HG03097 (cell line): Measurements from ENCODE around the gene ACTL7B.
"Not testable (repeated sequence)": the region's sequence is repeated elsewhere in the genome, so short reads cannot be mapped to it uniquely, and the experiment has no call there.

Experiments
- ATAC-seq: cut with Tn5 transposase; IDR thresholded peaks from one replicate; pipeline ENCODE4 v1.9.1; 2021; ENCODE audit not compliant: unreplicated experiment, low FRiP score

The ACTL7B gene

DNA sequence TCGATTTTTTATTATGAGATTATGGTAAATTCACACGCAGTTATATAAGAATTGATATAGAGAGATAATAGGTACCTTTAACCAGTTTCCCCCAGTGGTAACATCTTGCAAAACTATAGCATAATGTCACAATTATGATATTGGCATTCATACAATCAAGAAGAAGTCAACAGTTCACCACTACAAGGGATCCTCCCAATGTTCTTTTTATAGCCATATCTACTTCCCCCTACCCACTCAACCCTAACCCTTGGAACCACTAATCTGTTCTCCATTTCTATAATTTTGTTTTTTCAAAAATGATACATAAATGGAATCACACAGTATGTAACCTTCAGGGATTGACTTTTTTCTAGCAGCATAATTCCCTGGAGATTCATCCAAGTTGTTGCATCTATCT, 9.8 kb downstream of the ACTL7B start:
- ATAC-seq = no peak

GRCh38 chr9:108845507-108845906, 10.3 kb downstream of the ACTL7B start:
- ATAC-seq = no peak

DNA sequence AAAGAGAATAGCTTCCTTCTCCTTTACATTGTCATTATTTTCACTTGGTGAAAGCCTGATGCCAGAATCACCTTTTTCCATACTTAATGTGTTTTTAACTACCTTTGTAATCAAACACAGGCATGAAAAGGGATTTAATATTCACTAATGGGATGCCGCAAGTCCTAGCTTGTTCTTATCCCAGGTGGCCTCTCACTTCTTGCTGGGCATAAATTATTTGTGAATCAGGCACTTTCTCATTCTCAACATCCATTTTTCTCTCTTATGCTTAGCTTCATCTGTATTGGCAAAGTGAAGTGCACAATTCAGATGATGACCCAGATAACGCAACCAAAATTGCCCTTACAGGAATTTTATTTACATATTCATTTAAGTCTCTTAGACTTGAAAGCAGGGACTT, 10.9 kb downstream of the ACTL7B start:
- no peak for ATAC-seq

DNA sequence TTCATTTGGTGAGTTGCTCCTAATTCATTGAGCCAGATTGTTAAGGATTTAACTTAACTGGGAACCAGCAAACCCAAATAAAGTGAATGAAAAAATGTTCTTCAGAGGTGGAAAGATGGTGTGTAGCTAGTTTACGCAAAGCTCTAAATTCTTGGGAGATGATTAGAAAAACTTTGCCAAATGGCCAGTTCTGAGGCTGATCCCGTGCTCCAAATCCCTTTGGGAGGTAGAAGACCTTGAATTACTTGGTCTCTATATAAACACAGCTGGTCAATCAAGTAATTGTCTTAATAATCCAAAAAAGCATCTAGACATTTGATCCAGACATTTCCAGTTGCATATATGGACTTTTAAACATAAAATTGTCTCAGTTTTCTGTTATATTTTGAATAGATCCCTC, 11.4 kb downstream of the ACTL7B start:
- no peak for ATAC-seq

DNA sequence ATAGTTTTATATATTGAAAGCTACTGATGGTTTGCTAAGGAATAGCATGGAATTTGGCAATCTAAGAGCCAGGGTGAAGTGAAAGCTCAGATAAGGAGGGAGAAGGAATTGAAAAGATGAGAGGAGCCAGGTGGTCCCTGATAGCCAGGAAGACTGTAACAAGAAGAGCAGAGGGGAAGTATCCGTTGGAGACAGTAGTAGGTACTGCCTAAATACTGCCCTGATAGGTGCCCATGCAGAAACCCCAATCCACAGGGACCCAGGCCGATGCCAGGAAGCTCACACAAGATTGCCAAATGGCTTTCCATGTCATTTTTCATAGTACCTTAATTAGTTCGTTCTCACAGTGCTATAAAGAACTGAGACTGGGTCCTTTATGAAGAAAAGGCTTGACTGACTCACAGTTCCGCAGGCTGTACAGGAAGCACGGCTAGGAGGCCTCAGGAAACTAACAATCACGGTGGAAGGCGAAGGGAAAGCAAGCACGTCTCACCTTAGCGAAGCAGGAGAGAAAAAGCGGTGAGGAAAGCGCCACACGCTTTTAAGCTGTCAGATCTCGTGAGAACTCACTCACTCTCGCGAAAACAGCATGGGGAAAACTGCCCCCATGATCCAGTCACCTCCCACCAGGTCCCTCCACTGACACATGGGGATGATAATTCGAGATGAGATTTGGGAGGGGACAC, 13.0 kb downstream of the ACTL7B start:
- ATAC-seq = no peak

GRCh38 chr9:108839561-108839960, 16.2 kb downstream of the ACTL7B start:
- not testable (repeated sequence) for ATAC-seq

DNA sequence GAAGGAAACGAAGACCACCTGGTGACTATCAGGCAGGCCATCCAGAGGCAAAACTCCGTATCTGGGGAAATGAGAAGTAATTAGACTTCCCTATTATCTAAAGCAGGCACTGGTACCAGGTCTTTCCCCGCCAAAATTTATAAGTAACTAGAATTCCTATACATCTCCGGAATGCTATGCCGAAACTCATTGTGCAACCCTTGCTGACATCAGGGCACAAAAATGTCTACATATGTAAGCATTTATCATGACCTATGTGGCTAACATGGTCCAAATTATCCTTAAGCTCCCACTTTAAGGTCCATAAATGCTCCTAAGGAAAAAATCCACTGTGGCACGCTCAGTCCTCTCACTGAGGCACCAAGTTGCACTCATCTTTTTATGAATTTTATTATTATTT, 17.8 kb downstream of the ACTL7B start:
- no peak for ATAC-seq

DNA sequence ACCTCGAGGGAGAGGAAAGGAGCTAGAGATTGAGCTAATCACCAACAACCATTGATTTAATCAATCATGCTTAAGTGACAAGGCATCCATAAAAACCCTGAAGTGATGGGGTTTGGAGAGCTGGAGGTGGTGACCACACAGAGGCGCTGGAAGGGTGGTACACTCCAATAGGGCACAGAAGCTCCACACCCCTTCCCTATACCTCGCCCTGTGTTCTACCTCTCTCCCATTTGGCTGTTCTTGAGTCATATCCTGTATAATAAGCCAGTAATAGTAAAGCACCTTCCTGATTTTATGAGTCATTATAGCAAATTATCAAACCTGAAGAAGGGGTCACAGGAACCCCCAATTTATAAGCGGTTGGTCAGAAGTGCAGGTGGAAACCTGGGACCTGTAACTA, 18.3 kb downstream of the ACTL7B start:
- no peak for ATAC-seq

GRCh38 chr9:108836781-108837180, 19.0 kb downstream of the ACTL7B start:
- no peak for ATAC-seq

- ATAC-seq = no peak
Observed at GRCh38 chr9:108836319-108836718, 19.5 kb downstream of the ACTL7B start.

- ATAC-seq = no peak
Observed at GRCh38 chr9:108835831-108836230, 20.0 kb downstream of the ACTL7B start.

GRCh38 chr9:108834959-108835665, 20.7 kb downstream of the ACTL7B start:
- no peak for ATAC-seq

- no peak for ATAC-seq
Observed at GRCh38 chr9:108832179-108832500, 23.6 kb downstream of the ACTL7B start.

DNA sequence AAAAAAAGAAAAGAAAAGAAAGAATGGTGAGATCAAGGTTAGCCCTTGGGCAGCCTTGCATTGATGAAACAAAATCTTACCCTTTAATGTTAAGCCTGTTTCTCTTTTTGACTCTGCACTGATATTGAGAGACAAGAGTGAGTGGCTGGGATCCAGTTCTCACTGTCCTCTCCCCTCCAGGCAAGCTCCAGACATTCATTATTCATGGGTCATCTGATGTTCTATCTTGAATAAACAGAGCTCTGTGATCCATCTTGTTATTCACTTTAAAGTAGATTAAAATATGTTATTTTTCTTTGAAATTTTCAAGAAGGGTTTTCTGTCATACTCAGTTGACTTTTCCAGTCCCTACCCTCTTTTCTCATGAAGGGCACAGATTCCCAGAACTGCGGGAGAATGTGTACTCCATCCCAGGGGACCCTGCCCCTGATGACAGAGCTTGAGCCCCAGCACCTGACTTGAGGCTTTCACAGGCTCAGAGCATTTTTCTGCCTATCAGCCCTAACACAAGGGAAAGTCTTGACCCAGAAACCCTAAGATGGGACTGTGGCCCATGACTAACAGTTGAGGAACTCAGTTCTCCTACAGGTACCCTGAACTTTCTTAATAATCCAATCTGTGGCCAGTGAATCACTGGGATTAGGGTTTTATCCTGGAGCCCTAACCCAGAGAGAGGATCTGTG, 24.1 kb downstream of the ACTL7B start:
- no peak for ATAC-seq

DNA sequence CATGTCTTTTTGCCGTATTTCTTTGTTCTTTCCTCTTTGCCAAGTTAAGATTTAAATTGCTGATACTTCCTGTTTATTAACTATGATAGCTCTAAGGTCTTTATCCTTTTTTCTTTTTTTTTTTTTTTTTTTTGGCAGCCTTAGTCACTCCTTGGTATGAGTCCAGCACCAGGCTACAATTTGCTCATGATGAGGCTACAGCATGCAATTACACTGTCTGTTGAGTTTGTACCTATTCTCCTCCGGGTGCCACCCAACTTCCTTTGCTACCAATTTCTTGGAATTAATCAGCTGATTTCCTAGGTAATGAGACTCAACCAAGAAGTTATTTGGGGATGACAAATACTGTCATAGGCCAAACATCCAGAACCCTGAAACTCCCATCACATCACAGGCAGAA, 25.5 kb downstream of the ACTL7B start:
- no peak for ATAC-seq

DNA sequence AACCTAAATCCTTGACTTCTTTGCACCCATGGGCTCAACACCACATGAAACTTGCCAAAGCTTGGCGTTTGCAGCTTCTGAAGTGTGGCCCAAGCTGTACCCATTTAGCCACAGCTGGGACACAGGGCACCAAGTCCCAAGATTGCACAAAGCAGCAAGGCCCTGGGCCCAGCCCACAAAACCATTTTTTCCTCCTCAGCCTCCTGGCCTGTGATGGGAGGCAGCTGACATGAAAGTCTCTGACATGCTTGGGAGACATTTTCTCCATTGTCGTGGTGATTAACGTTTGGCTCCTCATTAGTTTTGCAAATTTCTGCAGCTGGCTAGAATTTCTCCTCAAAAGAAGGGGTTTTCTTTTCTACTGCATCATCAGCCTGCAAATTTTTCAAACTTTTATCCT, 32.0 kb downstream of the ACTL7B start:
- no peak for ATAC-seq

DNA sequence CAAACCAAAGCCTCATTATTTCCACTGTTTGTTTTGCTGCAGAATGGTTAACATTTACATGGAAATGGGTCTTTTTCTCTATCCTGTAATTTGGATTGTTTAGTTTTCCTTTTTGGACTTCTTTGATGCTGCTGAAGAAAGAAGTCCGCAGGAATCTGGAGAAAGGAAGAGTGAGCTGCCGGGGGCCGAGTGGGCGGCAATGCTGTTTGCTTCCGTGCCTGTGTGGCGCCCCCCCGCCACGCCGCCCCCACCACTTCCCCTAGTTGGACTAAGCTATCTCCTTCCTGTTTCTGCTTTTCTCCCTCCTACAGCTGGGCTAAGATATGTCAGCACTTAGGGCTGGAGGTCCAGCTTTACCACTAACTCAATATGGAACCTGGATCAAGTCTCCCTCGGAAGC, 39.7 kb downstream of the ACTL7B start:
- no peak for ATAC-seq

DNA sequence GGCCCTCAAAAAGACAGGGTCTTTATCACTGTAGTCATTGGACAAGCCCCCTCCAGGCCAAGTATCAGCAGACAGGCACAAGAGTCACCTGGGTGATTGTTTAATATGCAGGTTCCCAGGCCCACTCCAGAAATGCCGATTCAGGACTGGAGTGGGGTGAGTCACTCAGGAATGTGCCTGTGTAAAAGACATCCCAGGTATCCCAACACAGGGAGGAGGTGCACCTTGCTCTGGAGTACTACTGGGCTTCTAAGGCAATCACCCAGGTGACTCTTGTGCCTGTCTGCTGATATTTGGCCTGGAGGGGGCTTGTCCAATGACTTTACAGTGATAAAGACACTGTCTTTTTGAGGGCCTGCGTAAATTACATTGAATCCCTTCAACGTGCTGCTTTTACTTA, 40.6 kb downstream of the ACTL7B start:
- ATAC-seq = no peak

GRCh38 chr9:108813951-108814601, 41.7 kb downstream of the ACTL7B start:
- ATAC-seq = no peak

DNA sequence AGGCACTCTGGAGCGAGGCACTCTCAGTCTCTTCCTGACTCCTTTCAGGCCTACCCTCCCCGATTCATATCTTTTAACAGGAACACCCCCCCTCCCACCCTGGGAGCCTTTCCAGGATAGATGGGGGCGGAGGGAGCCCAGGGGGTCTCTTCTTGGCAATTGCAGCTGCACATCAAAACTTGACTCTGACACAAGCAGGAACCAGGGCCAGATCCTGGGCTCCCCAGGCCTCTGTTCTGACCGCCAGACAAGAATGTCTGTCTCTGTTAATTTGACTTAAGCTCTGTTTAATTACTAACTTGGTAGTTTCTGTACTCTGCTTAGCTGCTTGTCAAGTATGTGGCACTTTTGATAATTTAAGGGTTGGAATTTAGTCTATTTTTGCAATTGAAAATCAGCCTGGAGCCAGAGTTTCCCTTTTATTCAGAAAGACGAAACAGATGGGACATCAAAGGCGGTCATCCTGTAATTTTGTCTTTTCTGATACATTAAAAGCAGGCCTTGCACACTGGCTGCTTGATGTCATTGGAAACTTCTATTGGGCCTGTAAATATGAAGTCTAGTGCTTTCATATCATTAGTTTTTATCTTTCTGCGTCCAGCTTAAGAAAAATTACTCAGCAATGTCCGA, 43.3 kb downstream of the ACTL7B start:
- ATAC-seq = no peak

DNA sequence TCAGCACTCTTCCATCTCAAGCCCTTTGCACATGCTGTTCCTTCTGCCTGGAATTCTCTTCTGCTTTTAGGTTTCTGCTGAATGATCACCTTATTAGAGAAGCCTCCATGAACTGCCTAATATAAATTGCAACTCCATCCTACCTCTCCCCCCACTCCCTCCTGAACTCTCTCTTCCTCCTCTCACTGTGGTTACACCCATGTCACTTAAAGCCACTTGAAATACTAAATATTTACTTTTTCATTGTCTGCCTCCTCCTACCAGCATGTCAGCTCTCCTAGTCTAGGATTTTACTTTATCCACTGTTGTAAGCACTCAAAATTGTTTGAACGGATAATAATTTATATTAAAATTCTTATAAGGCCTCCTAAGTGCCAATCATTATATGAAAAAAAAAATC, 43.8 kb downstream of the ACTL7B start:
- ATAC-seq = no peak
